GM12878 (cell line): ENCODE data around the gene MEIOB. TPM values are rescaled to one million over a fixed set of nuclear protein-coding genes. Genes with fewer than 3 reads are reported as not detected.

Experiments
- ATAC-seq: fragments of 200-7000 bp; cut with Tn5 transposase; 3 replicates; pipeline ENCODE4 v1.9.1; 2020; ENCODE audit warnings: mild to moderate bottlenecking, moderate library complexity
- BruUV-seq: library from RNA; stranded (reverse); fragments of 400-500 nt; replicated peaks from 2 replicates; lab custom pipeline; 2021; lab: Mats Ljungman, UMichigan
- CTCF ChIA-PET: fragments of 300-600 bp; sonication (Branson Sonifier 250); formaldehyde crosslinking; extraction: SDS; loops from one replicate; lab custom pipeline; 2021; ENCODE audit warnings: inconsistent platforms; lab: Yijun Ruan, JAX
- POLR2A ChIA-PET: fragments of 350-600 bp; formaldehyde crosslinking; extraction: SDS; loops from one replicate; lab custom pipeline; 2021; ENCODE audit warnings: inconsistent platforms; lab: Charles Lee
- RAD21 ChIA-PET: fragments of 300-600 bp; sonication (Branson Sonifier 250); formaldehyde crosslinking; loops from one replicate; lab custom pipeline; 2023; ENCODE audit warnings: antibody characterized with exemption; ENCODE audit not compliant: unreplicated experiment; lab: Charles Lee
- SMC1A ChIA-PET: fragments of 300-600 bp; sonication (Branson Sonifier 250); formaldehyde crosslinking; loops from one replicate; lab custom pipeline; 2023; ENCODE audit not compliant: unreplicated experiment, uncharacterized antibody; lab: Charles Lee
- DNase-seq: peaks from one replicate; pipeline ENCODE4 v3.0.0-alpha.2; 2011; ENCODE audit warnings: low read depth, low spot score
- FAIRE-seq: peaks from 3 replicates; lab custom pipeline; 2011; peaks lifted over from hg19 to GRCh38; lab: Jason Lieb, UNC
- H2AFZ ChIP-seq: 2 replicates; pipeline ENCODE4 v1.6.0; 2011; ENCODE audit warnings: low read depth, low read length, control low read depth; ENCODE audit not compliant: control insufficient read depth
- H3K27ac ChIP-seq: 2 replicates; pipeline ENCODE4 v1.5.1; 2011; ENCODE audit warnings: control low read depth; ENCODE audit not compliant: control insufficient read depth, insufficient read depth
- H3K27me3 ChIP-seq, 2 experiments: replicated peaks in 1 of 2; 2 replicates each; pipeline versions ENCODE4 v1.6.0 to v1.6.1; 2011; ENCODE audit warnings: low read length in 1 of 2; ENCODE audit not compliant: control insufficient read depth in 2 of 2, insufficient read depth in 2 of 2
- H3K36me3 ChIP-seq, 2 experiments: 2 replicates each; pipeline ENCODE4 v1.5.1; 2011; ENCODE audit warnings: low read length in 1 of 2; ENCODE audit not compliant: control insufficient read depth in 2 of 2, insufficient read depth in 2 of 2
- H3K4me1 ChIP-seq: 2 replicates; pipeline ENCODE4 v1.6.1; 2011; ENCODE audit warnings: mild to moderate bottlenecking, low read length, moderate library complexity, mixed read lengths; ENCODE audit not compliant: control insufficient read depth, insufficient read depth
- H3K4me2 ChIP-seq: 2 replicates; pipeline ENCODE4 v1.6.0; 2011; ENCODE audit warnings: control low read depth; ENCODE audit not compliant: control insufficient read depth, insufficient read depth
- H3K4me3 ChIP-seq: fragments of 200-600 bp; sonication (generic); 2 replicates; pipeline ENCODE4 v1.5.1; 2016
- H3K79me2 ChIP-seq: 2 replicates; pipeline ENCODE4 v1.6.0; 2011; ENCODE audit warnings: low read length; ENCODE audit not compliant: control insufficient read depth, insufficient read depth
- H3K9ac ChIP-seq: 2 replicates; pipeline ENCODE4 v1.8.0; 2011; ENCODE audit warnings: low read length, control low read depth, mixed read lengths; ENCODE audit not compliant: control insufficient read depth, insufficient read depth
- H3K9me3 ChIP-seq: replicated peaks from 3 replicates; pipeline ENCODE4 v1.5.1; 2011; ENCODE audit warnings: mild to moderate bottlenecking, low read length; ENCODE audit not compliant: control insufficient read depth, insufficient read depth
- H4K20me1 ChIP-seq: 2 replicates; pipeline ENCODE4 v1.6.0; 2011; ENCODE audit not compliant: control insufficient read depth, insufficient read depth
- ASH2L ChIP-seq: fragments of 300-600, 200-600 bp; sonication (generic); IDR thresholded peaks from 2 replicates; pipeline ENCODE4 v1.6.1; 2017; ENCODE audit warnings: low read depth, mild to moderate bottlenecking, borderline replicate concordance
- ATF7 ChIP-seq: fragments of 450-650 bp; IDR thresholded peaks from 2 replicates; pipeline ENCODE4 v1.6.1; 2016; ENCODE audit warnings: low read depth, mild to moderate bottlenecking
- MTA2 ChIP-seq: fragments of 450-650 bp; IDR thresholded peaks from 2 replicates; pipeline ENCODE4 v1.6.1; 2016; ENCODE audit warnings: low read depth, mild to moderate bottlenecking, moderate library complexity
- RAD21 ChIP-seq: IDR thresholded peaks from 2 replicates; pipeline ENCODE4 v1.6.1; 2011; ENCODE audit warnings: mild to moderate bottlenecking, low read depth, low read length, moderate library complexity; ENCODE audit not compliant: insufficient read depth
- TBL1XR1 ChIP-seq: IDR thresholded peaks from 2 replicates; pipeline ENCODE4 v1.6.1; 2012; ENCODE audit warnings: low read depth, low read length, improper control_type of control experiment
- WGBS: methylation state at CpG from one replicate; pipeline ENCODE4 v1.1.6; 2016; ENCODE audit warnings: low lambda C conversion rate; ENCODE audit not compliant: insufficient replicate concordance, insufficient coverage; ENCODE audit errors: missing lambda C conversion rate; 5-methylcytosine and 5-hydroxymethylcytosine counted together
- in situ Hi-C: fragments of 300-500 bp; cut with MboI; formaldehyde crosslinking; loops from 9 replicates; pipeline ENCODE4 v1.14.3; 2018; ENCODE audit warnings: mixed read lengths
- intact Hi-C: fragments of 100-400 bp; cut with micrococcal nuclease; formaldehyde crosslinking; loops from one replicate; pipeline ENCODE4 v1.14.2; 2022; ENCODE audit not compliant: unreplicated experiment
- polyA plus RNA-seq, 11 experiments: library from polyadenylated mRNA; depleted of rRNA in 4 of 11; unstranded in 6 of 11; stranded (reverse) in 5 of 11; fragments of >200 nt; fragmentation: Nextera tagmentation in 4 of 11; fragmentation: Illumina TruSeq in 1 of 11; extraction: Ambion mirVana in 4 of 11; extraction: Trizol in 1 of 11; gene quantifications; 1 replicate in 1 of 11; 2 replicates in 10 of 11; pipeline versions ENCODE4 v1.2.1 to v1.2.3, GENCODE V29; 2011 to 2016; ENCODE audit warnings: inconsistent platforms in 2 of 11, missing spikeins in 2 of 11, low read depth in 1 of 11
- total RNA-seq, 4 experiments: library from RNA; depleted of rRNA in 3 of 4; stranded (reverse); fragments of >200 nt in 3 of 4; fragmentation: Illumina TruSeq in 1 of 4; extraction: Trizol in 1 of 4; gene quantifications; 2 replicates each; pipeline versions ENCODE4 v1.2.1 to v1.2.3, GENCODE V29; 2013 to 2021
- TF ChIP-seq, protein P1 (sequence below): fragments of 450-650 bp; IDR thresholded peaks from 2 replicates; pipeline ENCODE4 v1.6.1; 2017; ENCODE audit warnings: mild to moderate bottlenecking, moderate library complexity
- TF ChIP-seq, protein P2 (sequence below): IDR thresholded peaks from 2 replicates; pipeline ENCODE4 v1.6.1; 2011; ENCODE audit warnings: mild to moderate bottlenecking, low read depth, low read length, moderate library complexity; ENCODE audit not compliant: insufficient replicate concordance
- TF ChIP-seq, protein P3 (sequence below): IDR thresholded peaks from 2 replicates; pipeline ENCODE4 v1.6.1; 2011; ENCODE audit warnings: low read depth, mild to moderate bottlenecking, low read length, moderate library complexity, borderline replicate concordance; ENCODE audit errors: extremely low read depth

MEIOB gene
- total and polyA plus RNA-seq, 10 of the 15 experiments (the other 5 are each of a cell fraction or from before 2014, with no cell fraction given): 0.04 to 0.26 (median 0.09) TPM; not detected in 5

DNA sequence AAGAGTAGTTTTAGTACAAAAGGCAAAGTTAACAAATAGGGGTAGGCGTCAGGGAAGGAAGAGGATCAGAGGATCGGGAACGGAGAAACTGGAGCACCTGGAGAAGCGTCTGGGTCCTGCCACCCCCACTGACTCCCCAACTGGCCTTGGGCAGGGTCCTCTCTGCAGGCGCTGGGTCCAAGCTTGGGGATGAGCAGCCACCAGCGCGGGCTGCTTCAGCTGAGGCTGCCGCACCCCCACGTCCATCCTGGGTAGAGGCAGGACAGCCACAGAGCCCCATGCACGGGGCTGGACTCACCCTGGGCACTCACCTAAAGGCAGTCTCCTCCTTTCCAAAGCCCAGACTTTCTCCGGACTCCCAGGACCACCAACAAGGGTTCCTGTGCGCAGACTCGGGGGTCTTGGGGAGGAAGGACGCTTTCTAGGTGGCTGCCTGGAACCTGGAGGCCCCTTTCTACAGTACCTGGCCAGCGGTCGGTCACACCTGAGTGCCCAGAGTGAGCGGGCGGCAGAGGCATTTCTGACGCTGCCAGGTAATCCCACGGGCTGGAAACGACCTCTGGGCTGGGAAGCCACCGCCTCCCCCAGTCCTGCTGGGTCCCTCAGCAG is 45.2 kb upstream of the MEIOB start:
- no peak for ATAC-seq
- Histone ChIP-seq H3K4me3 (no peak overlapping the region), H2AFZ (no peak overlapping the region), H3K4me2 (no peak overlapping the region), H3K9me3 (no peaks in the 10 kb centered on the region), H3K79me2 (no peaks in the 10 kb centered on the region), H3K27me3 (peaks cover 6 to 7% of the 10 kb centered on the region in 2 experiments; a peak in 3 of 4 replicates), H4K20me1 (no peaks in the 10 kb centered on the region), H3K27ac (no peak overlapping the region), H3K4me1 (no peaks in the 10 kb centered on the region), H3K36me3 (no peaks in the 10 kb centered on the region; a peak in 1 of 4 replicates), H3K9ac (no peak overlapping the region)
- BruUV-seq: no TSS peak
- intact Hi-C loops: no loop called here
- ChIA-PET POLR2A (no interaction called here), RAD21 (no interaction called here), SMC1A (no interaction called here), CTCF (no interaction called here)
- WGBS: 10% methylated on average over 22 of the region's 22 CpGs
- no peak for FAIRE-seq
- in situ Hi-C loops: no loop called here
- no peak for DNase-seq
- TF ChIP-seq ATF7: no peak

DNA sequence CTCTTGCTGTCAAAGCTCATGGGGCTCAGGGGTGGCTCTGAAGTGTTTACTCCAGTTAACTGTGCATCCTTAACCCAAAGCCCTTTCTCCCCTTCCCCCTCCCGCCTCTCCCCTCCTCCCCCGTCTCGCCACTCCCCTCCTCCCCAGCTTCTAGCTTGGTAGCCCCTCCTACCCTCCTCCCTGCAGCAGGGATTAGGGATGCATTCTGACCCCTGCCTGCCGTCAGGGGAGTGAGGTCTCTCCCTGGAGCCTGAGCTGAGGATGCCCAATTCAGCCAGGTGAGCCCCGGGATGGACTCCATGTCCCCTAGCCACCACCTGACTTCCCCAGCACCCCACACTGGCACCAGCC is 44.7 kb upstream of the MEIOB start:
- ChIA-PET SMC1A (no interaction called here), POLR2A (no interaction called here), RAD21 (no interaction called here), CTCF (interaction anchor here (2.3 kb wide), 1 partner anchor 12 kb away, joined by 6 read pairs; no protein-coding TSS in a partner anchor)
- Histone ChIP-seq H3K79me2 (no peaks in the 10 kb centered on the region), H3K4me1 (no peaks in the 10 kb centered on the region), H3K9ac (no peak overlapping the region), H3K4me2 (no peak overlapping the region), H3K4me3 (no peak overlapping the region), H2AFZ (no peak overlapping the region), H3K36me3 (no peaks in the 10 kb centered on the region; a peak in 1 of 4 replicates), H4K20me1 (no peaks in the 10 kb centered on the region), H3K27me3 (peaks cover 6 to 7% of the 10 kb centered on the region in 2 experiments; a peak in 3 of 4 replicates), H3K9me3 (no peaks in the 10 kb centered on the region), H3K27ac (no peak overlapping the region)
- intact Hi-C loops (no loop called here), in situ Hi-C loops (no loop called here)
- ATAC-seq: no peak
- DNase-seq: no peak
- 0% methylated on average over 1 of the region's 5 CpGs for WGBS
- BruUV-seq: no TSS peak
- no peak for FAIRE-seq
- TF ChIP-seq, protein P1, sequence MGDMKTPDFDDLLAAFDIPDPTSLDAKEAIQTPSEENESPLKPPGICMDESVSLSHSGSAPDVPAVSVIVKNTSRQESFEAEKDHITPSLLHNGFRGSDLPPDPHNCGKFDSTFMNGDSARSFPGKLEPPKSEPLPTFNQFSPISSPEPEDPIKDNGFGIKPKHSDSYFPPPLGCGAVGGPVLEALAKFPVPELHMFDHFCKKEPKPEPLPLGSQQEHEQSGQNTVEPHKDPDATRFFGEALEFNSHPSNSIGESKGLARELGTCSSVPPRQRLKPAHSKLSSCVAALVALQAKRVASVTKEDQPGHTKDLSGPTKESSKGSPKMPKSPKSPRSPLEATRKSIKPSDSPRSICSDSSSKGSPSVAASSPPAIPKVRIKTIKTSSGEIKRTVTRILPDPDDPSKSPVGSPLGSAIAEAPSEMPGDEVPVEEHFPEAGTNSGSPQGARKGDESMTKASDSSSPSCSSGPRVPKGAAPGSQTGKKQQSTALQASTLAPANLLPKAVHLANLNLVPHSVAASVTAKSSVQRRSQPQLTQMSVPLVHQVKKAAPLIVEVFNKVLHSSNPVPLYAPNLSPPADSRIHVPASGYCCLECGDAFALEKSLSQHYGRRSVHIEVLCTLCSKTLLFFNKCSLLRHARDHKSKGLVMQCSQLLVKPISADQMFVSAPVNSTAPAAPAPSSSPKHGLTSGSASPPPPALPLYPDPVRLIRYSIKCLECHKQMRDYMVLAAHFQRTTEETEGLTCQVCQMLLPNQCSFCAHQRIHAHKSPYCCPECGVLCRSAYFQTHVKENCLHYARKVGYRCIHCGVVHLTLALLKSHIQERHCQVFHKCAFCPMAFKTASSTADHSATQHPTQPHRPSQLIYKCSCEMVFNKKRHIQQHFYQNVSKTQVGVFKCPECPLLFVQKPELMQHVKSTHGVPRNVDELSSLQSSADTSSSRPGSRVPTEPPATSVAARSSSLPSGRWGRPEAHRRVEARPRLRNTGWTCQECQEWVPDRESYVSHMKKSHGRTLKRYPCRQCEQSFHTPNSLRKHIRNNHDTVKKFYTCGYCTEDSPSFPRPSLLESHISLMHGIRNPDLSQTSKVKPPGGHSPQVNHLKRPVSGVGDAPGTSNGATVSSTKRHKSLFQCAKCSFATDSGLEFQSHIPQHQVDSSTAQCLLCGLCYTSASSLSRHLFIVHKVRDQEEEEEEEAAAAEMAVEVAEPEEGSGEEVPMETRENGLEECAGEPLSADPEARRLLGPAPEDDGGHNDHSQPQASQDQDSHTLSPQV: no peak
- TF ChIP-seq MTA2: no peak
- TF ChIP-seq, protein P2, sequence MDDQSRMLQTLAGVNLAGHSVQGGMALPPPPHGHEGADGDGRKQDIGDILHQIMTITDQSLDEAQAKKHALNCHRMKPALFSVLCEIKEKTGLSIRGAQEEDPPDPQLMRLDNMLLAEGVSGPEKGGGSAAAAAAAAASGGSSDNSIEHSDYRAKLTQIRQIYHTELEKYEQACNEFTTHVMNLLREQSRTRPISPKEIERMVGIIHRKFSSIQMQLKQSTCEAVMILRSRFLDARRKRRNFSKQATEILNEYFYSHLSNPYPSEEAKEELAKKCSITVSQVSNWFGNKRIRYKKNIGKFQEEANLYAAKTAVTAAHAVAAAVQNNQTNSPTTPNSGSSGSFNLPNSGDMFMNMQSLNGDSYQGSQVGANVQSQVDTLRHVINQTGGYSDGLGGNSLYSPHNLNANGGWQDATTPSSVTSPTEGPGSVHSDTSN: no peak
- TF ChIP-seq ASH2L: no peak
- TF ChIP-seq, protein P3, sequence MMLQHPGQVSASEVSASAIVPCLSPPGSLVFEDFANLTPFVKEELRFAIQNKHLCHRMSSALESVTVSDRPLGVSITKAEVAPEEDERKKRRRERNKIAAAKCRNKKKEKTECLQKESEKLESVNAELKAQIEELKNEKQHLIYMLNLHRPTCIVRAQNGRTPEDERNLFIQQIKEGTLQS: no peak
- TF ChIP-seq RAD21: no peak
- no peak for TF ChIP-seq TBL1XR1
